Transverse colon (tissue), 3 donors: ENCODE data around the gene NAA38.

Experiments
- EP300 ChIP-seq: sonication (generic); formaldehyde crosslinking; IDR thresholded peaks from one replicate; pipeline ENCODE4 v1.6.1; 2017; ENCODE audit warnings: antibody characterized with exemption, low read depth
- POLR2A ChIP-seq: fragments of 450-650 bp; IDR thresholded peaks from one replicate; pipeline ENCODE4 v1.6.1; 2016; ENCODE audit warnings: antibody characterized with exemption, mild to moderate bottlenecking, moderate library complexity
- TF ChIP-seq, protein P1 (sequence below), 5 experiments: fragments of 200-600 bp in 3 of 5; fragments of 450-650 bp in 2 of 5; sonication (generic) in 3 of 5; IDR thresholded peaks; 1 replicate in 2 of 5; 2 replicates in 3 of 5; pipeline ENCODE4 v1.5.1; 2016 to 2017; ENCODE audit warnings: antibody characterized with exemption in 5 of 5, inconsistent platforms in 3 of 5, mild to moderate bottlenecking in 2 of 5, moderate library complexity in 1 of 5

DNA sequence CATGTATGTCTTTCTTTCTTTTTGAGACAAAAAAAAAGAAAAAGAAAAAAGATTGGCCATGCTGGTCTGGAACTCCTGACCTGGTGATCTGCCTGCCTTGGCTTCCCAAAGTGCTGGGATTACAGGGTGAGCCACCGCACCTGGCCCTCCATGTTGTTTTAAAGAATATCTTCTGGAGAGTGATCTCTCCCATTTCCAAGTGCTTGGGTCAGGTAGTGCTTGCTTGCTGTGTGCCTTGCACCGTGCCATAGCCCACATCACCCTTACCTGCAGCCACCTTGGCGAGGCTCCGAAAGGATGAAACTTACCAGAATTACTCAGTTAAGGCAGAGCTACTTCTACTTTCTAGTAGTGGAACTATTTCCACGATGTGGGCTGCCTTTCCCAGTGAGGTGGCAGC lies 42.4 kb downstream of the NAA38 start:
- TF ChIP-seq, protein P1, sequence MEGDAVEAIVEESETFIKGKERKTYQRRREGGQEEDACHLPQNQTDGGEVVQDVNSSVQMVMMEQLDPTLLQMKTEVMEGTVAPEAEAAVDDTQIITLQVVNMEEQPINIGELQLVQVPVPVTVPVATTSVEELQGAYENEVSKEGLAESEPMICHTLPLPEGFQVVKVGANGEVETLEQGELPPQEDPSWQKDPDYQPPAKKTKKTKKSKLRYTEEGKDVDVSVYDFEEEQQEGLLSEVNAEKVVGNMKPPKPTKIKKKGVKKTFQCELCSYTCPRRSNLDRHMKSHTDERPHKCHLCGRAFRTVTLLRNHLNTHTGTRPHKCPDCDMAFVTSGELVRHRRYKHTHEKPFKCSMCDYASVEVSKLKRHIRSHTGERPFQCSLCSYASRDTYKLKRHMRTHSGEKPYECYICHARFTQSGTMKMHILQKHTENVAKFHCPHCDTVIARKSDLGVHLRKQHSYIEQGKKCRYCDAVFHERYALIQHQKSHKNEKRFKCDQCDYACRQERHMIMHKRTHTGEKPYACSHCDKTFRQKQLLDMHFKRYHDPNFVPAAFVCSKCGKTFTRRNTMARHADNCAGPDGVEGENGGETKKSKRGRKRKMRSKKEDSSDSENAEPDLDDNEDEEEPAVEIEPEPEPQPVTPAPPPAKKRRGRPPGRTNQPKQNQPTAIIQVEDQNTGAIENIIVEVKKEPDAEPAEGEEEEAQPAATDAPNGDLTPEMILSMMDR (IDR thresholded peaks at IDR 0.05): no peak
- TF ChIP-seq EP300 (no peak), POLR2A (no peak)
